H1 (cell line): Measurements from ENCODE around the gene SLC15A3. TPM values are rescaled to one million over a fixed set of nuclear protein-coding genes. Genes with fewer than 3 reads are reported as not detected.

Experiments used
- ASH2L ChIP-seq: fragments of 200-600, 300-600 bp; sonication (generic); IDR thresholded peaks from one replicate; pipeline ENCODE4 v1.7.1; 2017; ENCODE audit warnings: low read length
- BCL11A ChIP-seq, 2 experiments: IDR thresholded peaks; one replicate each; pipeline ENCODE4 v1.6.1; 2011; ENCODE audit warnings: low read depth in 2 of 2, low read length in 2 of 2, mild to moderate bottlenecking in 2 of 2
- CEBPB ChIP-seq: IDR thresholded peaks from 2 replicates; pipeline ENCODE4 v1.6.1; 2012; ENCODE audit warnings: low read depth, low read length
- E2F6 ChIP-seq: IDR thresholded peaks from 2 replicates; pipeline ENCODE4 v1.6.1; 2012; ENCODE audit warnings: inconsistent platforms
- EGR1 ChIP-seq: IDR thresholded peaks from 2 replicates; pipeline ENCODE4 v1.6.1; 2011; ENCODE audit warnings: low read depth, low read length, borderline replicate concordance
- EP300 ChIP-seq, 2 experiments: IDR thresholded peaks; 1 replicate in 1 of 2; 2 replicates in 1 of 2; pipeline ENCODE4 v1.6.1; 2011 to 2012; ENCODE audit warnings: low read depth in 2 of 2, low read length in 2 of 2, mild to moderate bottlenecking in 2 of 2, borderline replicate concordance in 1 of 2, inconsistent platforms in 1 of 2, moderate library complexity in 1 of 2
- FOSL1 ChIP-seq: IDR thresholded peaks from 2 replicates; pipeline ENCODE4 v1.6.1; 2011; ENCODE audit warnings: mild to moderate bottlenecking, low read depth, low read length, moderate library complexity; ENCODE audit not compliant: insufficient read depth
- KDM1A ChIP-seq: fragments of 200-600, 300-600 bp; sonication (generic); IDR thresholded peaks from 2 replicates; pipeline ENCODE4 v1.7.1; 2016; ENCODE audit warnings: mild to moderate bottlenecking, low read length, borderline replicate concordance
- NRF1 ChIP-seq: IDR thresholded peaks from 2 replicates; pipeline ENCODE4 v1.6.1; 2011; ENCODE audit warnings: mild to moderate bottlenecking, low read depth, low read length, improper control_type of control experiment
- RFX5 ChIP-seq: IDR thresholded peaks from 2 replicates; pipeline ENCODE4 v1.6.1; 2011; ENCODE audit warnings: low read depth, low read length, improper control_type of control experiment, borderline replicate concordance
- RNF2 ChIP-seq: fragments of 200-900, 300-1000 bp; sonication (generic); IDR thresholded peaks from 2 replicates; pipeline ENCODE4 v1.7.1; 2016; ENCODE audit warnings: borderline replicate concordance, low read depth, mild to moderate bottlenecking, antibody characterized with exemption, low read length; ENCODE audit not compliant: poor library complexity, severe bottlenecking; ENCODE audit errors: missing control alignments
- SIX5 ChIP-seq: IDR thresholded peaks from 2 replicates; pipeline ENCODE4 v1.6.1; 2011; ENCODE audit warnings: mild to moderate bottlenecking, low read depth, low read length
- TAF7 ChIP-seq: optimal IDR thresholded peaks from 2 replicates; pipeline ENCODE3; 2011; ENCODE audit warnings: low read depth, mild to moderate bottlenecking, inconsistent platforms, low read length, moderate library complexity, borderline replicate concordance
- TCF12 ChIP-seq: IDR thresholded peaks from 2 replicates; pipeline ENCODE4 v1.6.1; 2011; ENCODE audit warnings: low read depth, mild to moderate bottlenecking, low read length
- TEAD4 ChIP-seq: IDR thresholded peaks from 2 replicates; pipeline ENCODE4 v1.6.1; 2012; ENCODE audit warnings: low read depth, low read length, inconsistent platforms, mixed read lengths
- YY1 ChIP-seq: IDR thresholded peaks from 2 replicates; pipeline ENCODE4 v1.6.1; 2011; ENCODE audit warnings: low read depth, mild to moderate bottlenecking, low read length
- ZNF274 ChIP-seq: IDR thresholded peaks from 2 replicates; pipeline ENCODE4 v1.7.0; 2012; ENCODE audit warnings: low read length, borderline replicate concordance; ENCODE audit errors: extremely low read depth
- polyA plus RNA-seq, 7 experiments: library from polyadenylated mRNA; depleted of rRNA in 3 of 7; stranded (reverse) in 5 of 7; unstranded in 2 of 7; fragments of >200 nt in 5 of 7; fragments of 200-250 nt in 2 of 7; gene quantifications; 1 replicate in 5 of 7; 2 replicates in 1 of 7; 4 replicates in 1 of 7; pipeline versions ENCODE4 v1.2.1 to v1.2.3, GENCODE V29; 2011 to 2013; ENCODE audit warnings: missing spikeins in 2 of 7, mixed read lengths in 2 of 7
- total RNA-seq: library from RNA; stranded (reverse); fragmentation: NEBNext Ultra II Directional; extraction: Animal tissue kit (Norgen Biotek cat#: 25700); gene quantifications from 2 replicates; pipeline ENCODE4 v1.2.1, GENCODE V29; 2021
- TF ChIP-seq, protein P1 (sequence below): IDR thresholded peaks from 2 replicates; pipeline ENCODE4 v1.6.1; 2011; ENCODE audit warnings: low read length, improper control_type of control experiment

The SLC15A3 gene
- total and polyA plus RNA-seq, 2 of the 8 experiments (the other 6 are each of a cell fraction or from before 2014, with no cell fraction given) = 25.8 to 31.0 TPM

DNA sequence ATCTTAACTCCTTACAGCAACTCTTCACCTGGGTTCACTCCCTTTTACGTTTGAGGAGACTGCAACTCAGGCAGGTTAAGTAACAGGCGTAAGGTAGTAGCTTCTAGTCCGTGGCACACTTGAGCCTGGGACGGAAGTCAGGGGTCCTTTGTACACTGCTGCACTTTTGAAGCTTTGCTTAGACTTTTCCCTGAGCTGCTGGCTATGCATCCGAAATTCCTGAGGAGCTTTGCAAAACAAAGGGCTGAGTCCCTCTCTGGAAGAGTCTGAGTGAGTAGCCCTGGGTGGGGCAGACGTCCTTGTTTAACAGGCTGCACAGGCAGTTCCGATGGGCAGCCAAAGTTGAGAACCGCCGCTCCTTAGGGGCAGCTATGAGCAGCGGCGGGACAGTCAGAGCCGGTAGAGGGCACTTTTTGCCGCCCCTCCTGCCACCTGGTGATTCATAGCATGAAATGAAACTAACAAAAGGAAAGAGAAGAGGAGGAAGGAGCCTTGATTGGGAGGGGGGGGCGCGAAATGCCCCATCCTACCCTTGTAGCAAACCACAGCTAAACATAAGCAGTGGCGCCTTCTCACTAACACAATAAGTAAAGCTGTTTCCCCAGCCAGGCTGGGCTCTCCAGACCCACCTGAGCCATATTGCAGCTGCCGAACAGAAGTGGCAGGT, 36.6 kb downstream of the SLC15A3 start (continued):
- TF ChIP-seq EP300 (IDR thresholded peaks at IDR 0.05; ENCODE audit: borderline replicate concordance in 1 of 2, low read depth in 2 of 2, low read length in 2 of 2) = no peak
- no peak for TF ChIP-seq NRF1
- no peak for TF ChIP-seq BCL11A (IDR thresholded peaks at IDR 0.05; ENCODE audit: low read depth in 2 of 2, low read length in 2 of 2)
- no peak for TF ChIP-seq TCF12
- peak; percentile 29 for TF ChIP-seq ASH2L
- TF ChIP-seq E2F6 = peak; percentile 75
- no peak for TF ChIP-seq FOSL1
- TF ChIP-seq EGR1 = no peak
- TF ChIP-seq ZNF274 = no peak
- no peak for TF ChIP-seq RFX5
- no peak for TF ChIP-seq RNF2
- TF ChIP-seq, protein P1, sequence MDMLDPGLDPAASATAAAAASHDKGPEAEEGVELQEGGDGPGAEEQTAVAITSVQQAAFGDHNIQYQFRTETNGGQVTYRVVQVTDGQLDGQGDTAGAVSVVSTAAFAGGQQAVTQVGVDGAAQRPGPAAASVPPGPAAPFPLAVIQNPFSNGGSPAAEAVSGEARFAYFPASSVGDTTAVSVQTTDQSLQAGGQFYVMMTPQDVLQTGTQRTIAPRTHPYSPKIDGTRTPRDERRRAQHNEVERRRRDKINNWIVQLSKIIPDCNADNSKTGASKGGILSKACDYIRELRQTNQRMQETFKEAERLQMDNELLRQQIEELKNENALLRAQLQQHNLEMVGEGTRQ = no peak
- no peak for TF ChIP-seq TAF7
- no peak for TF ChIP-seq SIX5
- TF ChIP-seq KDM1A = no peak
- no peak for TF ChIP-seq YY1
- no peak for TF ChIP-seq CEBPB
- no peak for TF ChIP-seq TEAD4
